Smooth muscle cell of the brain vasculature (primary cell): ENCODE measurements around the gene SEMA4A.
"Not testable (repeated sequence)": the region's sequence is repeated elsewhere in the genome, so short reads cannot be mapped to it uniquely, and the experiment has no call there.

Experiments
- DNase-seq: peaks from one replicate; pipeline ENCODE4 v3.0.0-alpha.2; 2012; ENCODE audit warnings: low read depth, low spot score

Gene SEMA4A

GRCh38 chr1:156153362-156153761, at the start of gene SEMA4A:
Gene SEMA4A, plus strand, starts transcription at chr1:156153585. Its CDS starts 994 bp downstream, at chr1:156154579.
- no peak for DNase-seq

- no peak for DNase-seq
These were observed 49.1 kb upstream of the SEMA4A start for GRCh38 chr1:156104065-156104810.

GRCh38 chr1:156104861-156105832, 48.2 kb upstream of the SEMA4A start:
- no peak for DNase-seq

GRCh38 chr1:156106624-156107488, 46.5 kb upstream of the SEMA4A start:
- DNase-seq: no peak

DNA sequence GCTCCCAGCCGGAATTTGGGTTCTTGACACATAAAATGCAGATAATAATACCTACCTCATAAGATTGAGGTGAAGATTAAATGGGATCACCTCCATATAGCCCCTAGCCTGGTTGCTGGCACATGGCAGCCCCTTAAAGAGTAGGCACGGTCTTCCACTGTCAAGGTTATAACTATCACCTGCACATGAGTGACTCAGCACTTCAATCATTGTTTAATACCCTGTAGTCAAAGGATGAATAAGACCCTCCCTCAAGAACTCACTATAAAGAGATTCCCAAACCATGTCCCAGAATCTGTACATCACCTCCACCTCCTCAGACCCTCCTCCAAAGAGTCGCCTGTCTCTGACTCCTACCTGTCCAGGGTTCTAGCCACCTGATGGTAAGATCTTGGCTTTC, 45.3 kb upstream of the SEMA4A start:
- no peak for DNase-seq

DNA sequence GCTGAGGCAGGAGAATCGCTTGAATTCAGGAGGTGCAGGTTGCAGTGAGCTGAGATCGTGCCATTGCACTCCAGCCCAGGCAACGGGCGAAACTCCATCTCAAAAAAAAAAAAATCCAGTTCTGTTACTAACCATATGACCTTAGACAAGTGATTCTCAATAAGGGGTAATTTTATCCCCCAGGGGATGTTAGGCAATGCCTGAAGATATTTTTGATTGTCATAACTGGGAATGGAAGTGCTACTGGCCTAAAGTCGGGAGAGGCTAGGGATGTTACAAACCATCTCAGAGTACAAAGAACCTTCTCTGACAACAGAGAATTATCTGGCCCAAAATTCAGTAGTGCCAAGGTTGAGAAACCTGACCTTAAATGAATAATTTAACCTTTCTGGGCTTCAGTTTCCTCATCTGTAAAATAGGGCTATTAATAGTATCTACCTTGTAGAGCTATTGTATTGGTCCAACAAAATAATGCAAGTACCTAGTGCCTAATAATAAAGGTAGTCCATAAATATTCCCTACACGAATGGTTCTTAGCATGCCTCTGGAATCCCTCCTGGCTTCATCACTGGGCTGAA, 44.6 kb upstream of the SEMA4A start:
- no peak for DNase-seq

DNA sequence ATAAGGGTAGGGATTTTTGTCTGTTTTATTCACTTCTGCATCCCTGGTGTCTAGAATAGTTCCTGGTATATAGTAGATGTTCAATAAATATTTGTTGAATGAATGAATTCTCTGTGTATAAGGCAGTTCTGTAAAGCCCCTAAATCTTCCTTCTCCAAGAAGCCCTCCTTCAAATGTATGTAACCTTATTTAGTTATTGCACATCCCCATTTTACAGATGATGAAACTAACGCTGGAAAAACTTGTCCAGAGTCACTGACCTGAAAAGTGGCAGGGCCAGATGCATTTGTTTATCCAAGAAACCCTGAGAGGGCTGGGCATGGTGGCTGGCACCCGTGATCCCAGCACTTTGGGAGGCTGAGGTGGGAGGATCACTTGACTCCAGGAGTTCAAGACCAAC, 43.1 kb upstream of the SEMA4A start:
- DNase-seq: no peak

DNA sequence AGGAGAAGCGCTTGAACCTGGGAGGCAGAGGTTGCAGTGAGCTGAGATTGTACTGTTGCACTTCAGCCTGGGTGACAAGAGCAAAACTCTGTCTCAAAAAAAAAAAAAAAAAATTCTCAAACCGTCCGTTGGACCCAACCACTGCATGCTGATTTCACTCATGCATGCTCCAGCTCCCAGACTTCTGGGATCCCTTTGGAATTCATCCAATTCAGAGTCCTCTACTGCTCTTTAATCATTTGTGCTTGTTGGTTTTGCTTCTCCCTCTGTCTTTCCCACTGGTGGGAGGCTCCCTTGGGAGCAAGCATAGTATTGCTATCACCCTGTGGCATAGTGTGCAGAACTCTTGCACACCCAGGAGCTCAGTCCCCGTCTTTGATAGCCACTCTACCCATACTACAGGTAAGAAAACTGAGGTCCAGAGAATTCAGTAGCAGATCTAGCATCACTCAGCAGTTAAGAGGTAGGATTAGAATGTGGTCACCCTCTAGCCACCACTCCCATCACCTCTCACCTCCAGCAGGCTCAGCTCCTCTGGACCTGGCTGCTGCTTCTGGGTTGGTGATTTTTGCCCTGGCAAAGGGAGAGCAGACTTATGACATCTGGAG, 41.9 kb upstream of the SEMA4A start:
- DNase-seq: no peak

- DNase-seq: no peak
These were observed 40.9 kb upstream of the SEMA4A start for GRCh38 chr1:156112276-156113137.

GRCh38 chr1:156113282-156113950, 40.0 kb upstream of the SEMA4A start:
- DNase-seq: no peak

DNA sequence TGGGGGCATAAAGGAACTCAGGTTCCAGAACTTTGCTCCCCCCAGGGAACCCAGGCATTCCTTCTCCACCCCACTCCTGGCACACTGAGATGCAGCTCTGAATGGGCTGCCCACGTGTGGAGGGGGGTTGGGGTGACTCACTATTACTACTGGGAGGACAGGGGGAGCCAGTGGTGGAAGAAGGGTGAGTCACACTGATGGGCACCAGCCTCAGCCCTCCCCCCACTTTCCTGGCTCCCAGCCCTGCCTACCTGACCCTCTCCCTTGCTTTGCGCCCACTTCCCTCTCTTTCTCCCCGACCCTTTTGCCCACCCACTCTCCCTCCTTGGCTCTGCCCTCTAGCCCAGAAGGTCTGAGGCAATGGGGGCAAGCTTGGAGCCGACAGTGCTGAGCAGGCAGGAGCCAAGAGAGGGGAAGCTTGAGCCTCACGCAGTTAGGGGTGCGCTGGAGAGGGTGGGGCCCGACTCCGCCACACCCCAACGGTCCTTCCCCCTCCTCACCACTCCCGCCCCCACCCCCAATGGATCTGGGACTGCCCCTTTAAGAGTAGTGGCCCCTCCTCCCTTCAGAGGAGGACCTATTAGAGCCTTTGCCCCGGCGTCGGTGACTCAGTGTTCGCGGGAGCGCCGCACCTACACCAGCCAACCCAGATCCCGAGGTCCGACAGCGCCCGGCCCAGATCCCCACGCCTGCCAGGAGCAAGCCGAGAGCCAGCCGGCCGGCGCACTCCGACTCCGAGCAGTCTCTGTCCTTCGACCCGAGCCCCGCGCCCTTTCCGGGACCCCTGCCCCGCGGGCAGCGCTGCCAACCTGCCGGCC, 39.1 kb upstream of the SEMA4A start, which contains the start of gene LMNA:
LMNA (plus strand) TSS at position 611 of the 818 bp plus-strand sequence. CDS start 208 bp downstream, outside the sequence.
- DNase-seq: peak; percentile 76

DNA sequence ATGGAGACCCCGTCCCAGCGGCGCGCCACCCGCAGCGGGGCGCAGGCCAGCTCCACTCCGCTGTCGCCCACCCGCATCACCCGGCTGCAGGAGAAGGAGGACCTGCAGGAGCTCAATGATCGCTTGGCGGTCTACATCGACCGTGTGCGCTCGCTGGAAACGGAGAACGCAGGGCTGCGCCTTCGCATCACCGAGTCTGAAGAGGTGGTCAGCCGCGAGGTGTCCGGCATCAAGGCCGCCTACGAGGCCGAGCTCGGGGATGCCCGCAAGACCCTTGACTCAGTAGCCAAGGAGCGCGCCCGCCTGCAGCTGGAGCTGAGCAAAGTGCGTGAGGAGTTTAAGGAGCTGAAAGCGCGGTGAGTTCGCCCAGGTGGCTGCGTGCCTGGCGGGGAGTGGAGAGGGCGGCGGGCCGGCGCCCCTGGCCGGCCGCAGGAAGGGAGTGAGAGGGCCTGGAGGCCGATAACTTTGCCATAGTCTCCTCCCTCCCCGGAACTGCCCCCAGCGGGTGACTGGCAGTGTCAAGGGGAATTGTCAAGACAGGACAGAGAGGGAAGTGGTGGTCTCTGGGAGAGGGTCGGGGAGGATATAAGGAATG, 38.4 kb upstream of the SEMA4A start:
- no peak for DNase-seq

GRCh38 chr1:156115514-156116374, 37.6 kb upstream of the SEMA4A start:
- DNase-seq: no peak

- DNase-seq: not testable (repeated sequence)
These were observed 36.7 kb upstream of the SEMA4A start for GRCh38 chr1:156116731-156117130.

DNA sequence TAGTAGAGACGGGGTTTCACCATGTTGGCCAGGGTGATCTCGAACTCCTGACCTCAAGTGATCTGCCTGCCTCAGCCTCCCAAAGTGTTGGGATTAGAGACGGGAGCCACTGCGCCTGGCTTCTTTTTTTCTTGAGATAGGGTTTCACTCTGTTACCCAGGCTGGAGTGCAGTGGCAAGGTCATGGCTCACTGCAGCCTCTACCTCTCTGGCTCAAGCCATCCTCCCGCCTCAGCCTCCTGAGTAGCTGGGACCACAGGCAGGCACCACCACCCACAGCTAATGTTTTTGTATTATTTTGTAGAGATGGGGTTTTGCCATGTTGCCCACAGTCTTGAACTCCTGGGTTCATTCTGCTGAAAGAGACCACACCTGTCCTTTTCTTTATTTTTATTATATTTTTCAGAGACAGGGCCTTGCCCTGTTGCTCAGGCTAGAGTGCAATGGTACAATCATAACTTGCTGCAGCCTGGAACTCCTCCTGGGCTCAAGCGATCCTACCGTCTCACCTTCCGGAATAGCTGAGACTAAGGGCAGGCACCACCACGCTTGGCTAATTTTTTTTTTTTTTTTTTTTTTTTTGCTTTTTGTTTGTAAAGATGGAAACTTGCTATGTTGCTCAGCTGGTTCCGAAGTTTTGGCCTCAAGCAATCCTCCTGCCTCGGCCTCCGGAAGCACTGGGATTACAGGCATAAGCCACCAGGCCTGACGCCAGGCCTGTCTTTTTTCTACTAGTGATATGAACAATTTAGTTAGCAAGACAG, 35.8 kb upstream of the SEMA4A start:
- DNase-seq: no peak

- no peak for DNase-seq
These were observed 35.1 kb upstream of the SEMA4A start for GRCh38 chr1:156118177-156118868.
